AG04450 (cell line): ENCODE results near the gene USP50. TPM values are rescaled to one million over a fixed set of nuclear protein-coding genes. Genes with fewer than 3 reads are reported as not detected.
"Not testable (repeated sequence)": the region's sequence is repeated elsewhere in the genome, so short reads cannot be mapped to it uniquely, and the experiment has no call there.

ENCODE experiments used
- CTCF ChIA-PET: fragments of 300-600, 350-600 bp; formaldehyde crosslinking; extraction: SDS; loops from one replicate; lab custom pipeline; 2022; ENCODE audit warnings: antibody characterized with exemption, inconsistent platforms; lab: Charles Lee
- POLR2A ChIA-PET: fragments of 350-600 bp; formaldehyde crosslinking; extraction: SDS; loops from one replicate; lab custom pipeline; 2021; ENCODE audit warnings: antibody characterized with exemption, inconsistent platforms; lab: Yijun Ruan, JAX
- DNase-seq: peaks from one replicate; pipeline ENCODE4 v3.0.0-alpha.2; 2011; ENCODE audit warnings: low read depth, low spot score
- H3K27ac ChIP-seq: one replicate; pipeline ENCODE4 v1.5.1; 2012; ENCODE audit warnings: low read depth, low read length, control low read depth
- H3K27me3 ChIP-seq: one replicate; pipeline ENCODE4 v1.6.0; 2012; ENCODE audit warnings: low read length; ENCODE audit not compliant: control insufficient read depth, insufficient read depth
- H3K4me3 ChIP-seq: 2 replicates; pipeline ENCODE4 v1.5.1; 2011; ENCODE audit warnings: mild to moderate bottlenecking, low read depth, low read length, control low read depth
- H3K9me3 ChIP-seq: 2 replicates; pipeline ENCODE4 v1.5.1; 2012; ENCODE audit warnings: low read length; ENCODE audit not compliant: control insufficient read depth, insufficient read depth
- CTCF ChIP-seq: IDR thresholded peaks from 2 replicates; pipeline ENCODE4 v1.5.1; 2011; ENCODE audit warnings: low read depth, low read length, control low read depth, inconsistent platforms
- polyA plus RNA-seq: library from polyadenylated mRNA; depleted of rRNA; stranded (reverse); fragments of >200 nt; gene quantifications from 2 replicates; pipeline ENCODE4 v1.2.3, GENCODE V29; 2011

USP50 gene
- polyA plus RNA-seq, 1 experiment: not detected

DNA sequence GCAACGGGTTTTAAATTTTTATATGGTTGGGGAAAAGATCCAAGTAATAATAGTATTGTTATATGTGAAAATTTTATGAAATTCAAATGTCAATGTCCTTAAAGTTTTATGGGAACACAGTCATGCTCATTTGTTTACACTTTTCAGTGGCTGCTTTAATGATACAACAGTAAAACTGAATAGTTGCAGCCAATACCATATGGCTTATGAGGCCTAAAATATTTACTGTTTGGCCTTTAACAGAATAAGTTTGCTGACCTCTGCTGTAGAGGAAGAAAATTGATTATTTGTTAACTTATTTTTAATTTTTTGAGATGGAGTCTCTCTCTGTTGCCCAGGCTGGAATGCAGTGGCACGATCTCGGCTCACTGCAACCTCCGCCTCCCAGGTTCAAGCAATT lies 44.7 kb downstream of the USP50 start:
- POLR2A ChIA-PET: no interaction called here
- TF ChIP-seq CTCF: no peak
- CTCF ChIA-PET: no interaction called here
- H3K27me3 ChIP-seq: no peaks in the 10 kb centered on the region
- no peak overlapping the region for H3K27ac ChIP-seq
- no peaks in the 10 kb centered on the region for H3K9me3 ChIP-seq
- no peak for DNase-seq
- no peak overlapping the region for H3K4me3 ChIP-seq

DNA sequence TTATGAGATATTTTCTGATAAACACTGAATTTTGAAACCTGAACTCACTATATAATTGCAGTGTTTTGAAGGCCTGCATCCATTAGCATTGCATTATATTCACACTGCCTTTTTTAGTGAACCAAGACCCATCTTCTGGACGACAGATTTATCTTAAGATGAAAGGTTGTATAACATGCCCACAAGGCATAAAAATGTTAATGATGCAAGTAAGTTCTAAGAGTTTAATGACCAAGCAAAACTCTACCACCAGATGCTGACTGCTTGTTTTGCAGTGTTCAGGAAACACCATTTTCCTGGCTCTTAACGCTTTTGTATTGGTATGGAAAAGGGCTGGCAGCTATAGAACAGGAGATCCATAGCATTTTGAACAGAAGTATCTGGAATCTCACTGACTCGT lies 46.1 kb downstream of the USP50 start:
- Histone ChIP-seq H3K27me3 (no peaks in the 10 kb centered on the region), H3K4me3 (no peak overlapping the region), H3K27ac (no peak overlapping the region), H3K9me3 (no peaks in the 10 kb centered on the region)
- ChIA-PET POLR2A (no interaction called here), CTCF (no interaction called here)
- no peak for TF ChIP-seq CTCF
- no peak for DNase-seq

- no peak for DNase-seq
- TF ChIP-seq CTCF: no peak
- no peak overlapping the region for H3K4me3 ChIP-seq
- no peak overlapping the region for H3K27ac ChIP-seq
- POLR2A ChIA-PET: no interaction called here
- H3K9me3 ChIP-seq: no peaks in the 10 kb centered on the region
- CTCF ChIA-PET: no interaction called here
- no peaks in the 10 kb centered on the region for H3K27me3 ChIP-seq
Measured at GRCh38 chr15:50496692-50497091, 49.8 kb downstream of the USP50 start.

- H3K27me3 ChIP-seq, CTCF ChIA-PET, H3K4me3 ChIP-seq, H3K9me3 ChIP-seq, DNase-seq, H3K27ac ChIP-seq, POLR2A ChIA-PET: not testable (repeated sequence)
Measured at GRCh38 chr15:50494547-50494946, 51.9 kb downstream of the USP50 start.

GRCh38 chr15:50493625-50494024 lies 52.8 kb downstream of the USP50 start:
- Histone ChIP-seq H3K4me3 (no peak overlapping the region), H3K9me3 (no peaks in the 10 kb centered on the region), H3K27me3 (no peaks in the 10 kb centered on the region), H3K27ac (no peak overlapping the region)
- CTCF ChIA-PET: no interaction called here
- TF ChIP-seq CTCF: no peak
- no peak for DNase-seq
- POLR2A ChIA-PET: no interaction called here

GRCh38 chr15:50487287-50487686 lies 59.2 kb downstream of the USP50 start:
- no peak overlapping the region for H3K27ac ChIP-seq
- no peaks in the 10 kb centered on the region for H3K27me3 ChIP-seq
- TF ChIP-seq CTCF: no peak
- no peak for DNase-seq
- CTCF ChIA-PET: no interaction called here
- H3K4me3 ChIP-seq: no peak overlapping the region
- POLR2A ChIA-PET: no interaction called here
- H3K9me3 ChIP-seq: no peaks in the 10 kb centered on the region
